ENCODE measurements around the gene NRP2. TPM values are rescaled to one million over a fixed set of nuclear protein-coding genes. Genes with fewer than 3 reads are reported as not detected.

NRP2 gene
- total and polyA plus RNA-seq, 4 donors: 3.8 to 17.7 (median 12.2) TPM

DNA sequence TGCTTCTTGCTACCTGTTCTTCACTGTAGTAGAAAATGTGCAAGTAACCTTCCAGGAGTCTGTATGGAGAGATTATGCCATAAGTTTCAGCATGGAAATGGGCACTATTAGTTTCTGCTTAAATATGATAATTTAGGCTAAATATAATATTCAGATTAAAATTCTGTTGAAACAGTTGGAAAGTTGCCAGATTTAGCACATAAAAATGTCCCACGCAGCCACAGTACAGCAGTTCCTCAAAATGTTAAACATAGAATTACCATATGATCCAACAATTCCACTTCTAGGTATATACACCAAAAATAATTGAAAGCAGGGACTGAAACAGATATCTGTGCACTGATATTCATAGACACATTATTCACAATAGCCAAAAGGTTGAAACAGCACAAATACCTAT lies 121.2 kb downstream of the NRP2 start:
- no peak overlapping the region for H3K27ac ChIP-seq (ENCODE audit: low read depth in 1 of 2, low read length in 2 of 2)
- no peaks in the 10 kb centered on the region for H3K9me3 ChIP-seq (ENCODE audit: control insufficient read depth in 4 of 4, low read length in 3 of 4)
- H3K27me3 ChIP-seq (ENCODE audit: control insufficient read depth in 4 of 4, insufficient read depth in 4 of 4, low read length in 3 of 4): no peaks in the 10 kb centered on the region
- no peak overlapping the region for H3K4me3 ChIP-seq (ENCODE audit: low read depth in 1 of 3, low read length in 3 of 3)
- WGBS: 85% methylated on average over 1 of the region's 1 CpG
- no peaks in the 10 kb centered on the region for H3K36me3 ChIP-seq (ENCODE audit: control insufficient read depth in 4 of 4, insufficient read depth in 3 of 4, low read depth in 1 of 4, low read length in 3 of 4)
- H3K9ac ChIP-seq (ENCODE audit: low read depth in 1 of 2, low read length in 2 of 2): no peak overlapping the region
- no peak for DNase-seq (ENCODE audit: low spot score)
- peaks cover 0 to 15% (median 2%) of the 10 kb centered on the region in 4 donors for H3K4me1 ChIP-seq (ENCODE audit: control insufficient read depth in 4 of 4, insufficient read depth in 4 of 4, low read length in 3 of 4)
- TF ChIP-seq RAD21 (IDR thresholded peaks at IDR 0.05): no peak
- TF ChIP-seq, protein P1, sequence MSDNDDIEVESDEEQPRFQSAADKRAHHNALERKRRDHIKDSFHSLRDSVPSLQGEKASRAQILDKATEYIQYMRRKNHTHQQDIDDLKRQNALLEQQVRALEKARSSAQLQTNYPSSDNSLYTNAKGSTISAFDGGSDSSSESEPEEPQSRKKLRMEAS (IDR thresholded peaks at IDR 0.05): no peak

DNA sequence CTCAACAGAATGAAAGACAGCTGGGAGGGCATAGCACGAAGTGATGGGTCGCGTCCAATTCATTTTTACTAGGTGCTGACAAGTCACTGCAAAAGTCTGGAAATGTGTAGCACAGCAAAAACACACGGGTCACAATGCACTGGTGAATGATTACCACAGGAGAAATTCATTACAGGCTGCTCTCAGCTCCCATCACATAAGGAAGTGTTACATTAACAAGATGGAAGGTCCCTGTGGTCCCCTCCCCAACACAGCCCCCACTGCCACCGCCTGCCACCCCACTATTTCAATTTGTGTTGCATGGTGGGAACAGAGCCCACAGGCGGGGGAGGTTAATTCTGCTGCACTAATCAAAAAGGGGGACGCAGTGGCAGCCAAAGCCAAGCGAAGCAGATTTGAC lies 122.8 kb downstream of the NRP2 start:
- peaks cover 0 to 15% (median 2%) of the 10 kb centered on the region in 4 donors for H3K4me1 ChIP-seq (ENCODE audit: control insufficient read depth in 4 of 4, insufficient read depth in 4 of 4, low read length in 3 of 4)
- no peaks in the 10 kb centered on the region for H3K36me3 ChIP-seq (ENCODE audit: control insufficient read depth in 4 of 4, insufficient read depth in 3 of 4, low read depth in 1 of 4, low read length in 3 of 4)
- no peak overlapping the region for H3K9ac ChIP-seq (ENCODE audit: low read depth in 1 of 2, low read length in 2 of 2)
- no peaks in the 10 kb centered on the region for H3K27me3 ChIP-seq (ENCODE audit: control insufficient read depth in 4 of 4, insufficient read depth in 4 of 4, low read length in 3 of 4)
- 95% methylated on average over 8 of the region's 8 CpGs for WGBS
- no peak for DNase-seq (ENCODE audit: low spot score)
- H3K4me3 ChIP-seq (ENCODE audit: low read depth in 1 of 3, low read length in 3 of 3): no peak overlapping the region
- H3K27ac ChIP-seq (ENCODE audit: low read depth in 1 of 2, low read length in 2 of 2): no peak overlapping the region
- TF ChIP-seq RAD21 (IDR thresholded peaks at IDR 0.05): no peak
- no peak for TF ChIP-seq SP1 (IDR thresholded peaks at IDR 0.05)
- TF ChIP-seq, protein P2, sequence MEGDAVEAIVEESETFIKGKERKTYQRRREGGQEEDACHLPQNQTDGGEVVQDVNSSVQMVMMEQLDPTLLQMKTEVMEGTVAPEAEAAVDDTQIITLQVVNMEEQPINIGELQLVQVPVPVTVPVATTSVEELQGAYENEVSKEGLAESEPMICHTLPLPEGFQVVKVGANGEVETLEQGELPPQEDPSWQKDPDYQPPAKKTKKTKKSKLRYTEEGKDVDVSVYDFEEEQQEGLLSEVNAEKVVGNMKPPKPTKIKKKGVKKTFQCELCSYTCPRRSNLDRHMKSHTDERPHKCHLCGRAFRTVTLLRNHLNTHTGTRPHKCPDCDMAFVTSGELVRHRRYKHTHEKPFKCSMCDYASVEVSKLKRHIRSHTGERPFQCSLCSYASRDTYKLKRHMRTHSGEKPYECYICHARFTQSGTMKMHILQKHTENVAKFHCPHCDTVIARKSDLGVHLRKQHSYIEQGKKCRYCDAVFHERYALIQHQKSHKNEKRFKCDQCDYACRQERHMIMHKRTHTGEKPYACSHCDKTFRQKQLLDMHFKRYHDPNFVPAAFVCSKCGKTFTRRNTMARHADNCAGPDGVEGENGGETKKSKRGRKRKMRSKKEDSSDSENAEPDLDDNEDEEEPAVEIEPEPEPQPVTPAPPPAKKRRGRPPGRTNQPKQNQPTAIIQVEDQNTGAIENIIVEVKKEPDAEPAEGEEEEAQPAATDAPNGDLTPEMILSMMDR (IDR thresholded peaks at IDR 0.05; ENCODE audit: low read depth, low read length, missing input control): no peak
- TF ChIP-seq EGR1 (IDR thresholded peaks at IDR 0.05; ENCODE audit: low read depth in 2 of 2): no peak
- TF ChIP-seq, protein P3, sequence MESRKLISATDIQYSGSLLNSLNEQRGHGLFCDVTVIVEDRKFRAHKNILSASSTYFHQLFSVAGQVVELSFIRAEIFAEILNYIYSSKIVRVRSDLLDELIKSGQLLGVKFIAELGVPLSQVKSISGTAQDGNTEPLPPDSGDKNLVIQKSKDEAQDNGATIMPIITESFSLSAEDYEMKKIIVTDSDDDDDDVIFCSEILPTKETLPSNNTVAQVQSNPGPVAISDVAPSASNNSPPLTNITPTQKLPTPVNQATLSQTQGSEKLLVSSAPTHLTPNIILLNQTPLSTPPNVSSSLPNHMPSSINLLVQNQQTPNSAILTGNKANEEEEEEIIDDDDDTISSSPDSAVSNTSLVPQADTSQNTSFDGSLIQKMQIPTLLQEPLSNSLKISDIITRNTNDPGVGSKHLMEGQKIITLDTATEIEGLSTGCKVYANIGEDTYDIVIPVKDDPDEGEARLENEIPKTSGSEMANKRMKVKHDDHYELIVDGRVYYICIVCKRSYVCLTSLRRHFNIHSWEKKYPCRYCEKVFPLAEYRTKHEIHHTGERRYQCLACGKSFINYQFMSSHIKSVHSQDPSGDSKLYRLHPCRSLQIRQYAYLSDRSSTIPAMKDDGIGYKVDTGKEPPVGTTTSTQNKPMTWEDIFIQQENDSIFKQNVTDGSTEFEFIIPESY (IDR thresholded peaks at IDR 0.05): no peak
- TF ChIP-seq, protein P1 (IDR thresholded peaks at IDR 0.05): no peak
- no peak for TF ChIP-seq HNF4A (conservative IDR thresholded peaks at IDR 0.05)
- no peak for TF ChIP-seq YY1 (IDR thresholded peaks at IDR 0.05)
- TF ChIP-seq GABPA (IDR thresholded peaks at IDR 0.05 in 1 of 2, conservative IDR thresholded peaks at IDR 0.05 in 1 of 2): no peak
- no peak for TF ChIP-seq TAF1 (conservative IDR thresholded peaks at IDR 0.05)
- TF ChIP-seq, protein P4, sequence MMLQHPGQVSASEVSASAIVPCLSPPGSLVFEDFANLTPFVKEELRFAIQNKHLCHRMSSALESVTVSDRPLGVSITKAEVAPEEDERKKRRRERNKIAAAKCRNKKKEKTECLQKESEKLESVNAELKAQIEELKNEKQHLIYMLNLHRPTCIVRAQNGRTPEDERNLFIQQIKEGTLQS (IDR thresholded peaks at IDR 0.05): no peak
- TF ChIP-seq RXRA (IDR thresholded peaks at IDR 0.05): no peak
- TF ChIP-seq NR2F2 (IDR thresholded peaks at IDR 0.05): no peak
- no peak for TF ChIP-seq FOXA2 (IDR thresholded peaks at IDR 0.05)
- no peak for TF ChIP-seq JUND (IDR thresholded peaks at IDR 0.05)
- TF ChIP-seq, protein P5, sequence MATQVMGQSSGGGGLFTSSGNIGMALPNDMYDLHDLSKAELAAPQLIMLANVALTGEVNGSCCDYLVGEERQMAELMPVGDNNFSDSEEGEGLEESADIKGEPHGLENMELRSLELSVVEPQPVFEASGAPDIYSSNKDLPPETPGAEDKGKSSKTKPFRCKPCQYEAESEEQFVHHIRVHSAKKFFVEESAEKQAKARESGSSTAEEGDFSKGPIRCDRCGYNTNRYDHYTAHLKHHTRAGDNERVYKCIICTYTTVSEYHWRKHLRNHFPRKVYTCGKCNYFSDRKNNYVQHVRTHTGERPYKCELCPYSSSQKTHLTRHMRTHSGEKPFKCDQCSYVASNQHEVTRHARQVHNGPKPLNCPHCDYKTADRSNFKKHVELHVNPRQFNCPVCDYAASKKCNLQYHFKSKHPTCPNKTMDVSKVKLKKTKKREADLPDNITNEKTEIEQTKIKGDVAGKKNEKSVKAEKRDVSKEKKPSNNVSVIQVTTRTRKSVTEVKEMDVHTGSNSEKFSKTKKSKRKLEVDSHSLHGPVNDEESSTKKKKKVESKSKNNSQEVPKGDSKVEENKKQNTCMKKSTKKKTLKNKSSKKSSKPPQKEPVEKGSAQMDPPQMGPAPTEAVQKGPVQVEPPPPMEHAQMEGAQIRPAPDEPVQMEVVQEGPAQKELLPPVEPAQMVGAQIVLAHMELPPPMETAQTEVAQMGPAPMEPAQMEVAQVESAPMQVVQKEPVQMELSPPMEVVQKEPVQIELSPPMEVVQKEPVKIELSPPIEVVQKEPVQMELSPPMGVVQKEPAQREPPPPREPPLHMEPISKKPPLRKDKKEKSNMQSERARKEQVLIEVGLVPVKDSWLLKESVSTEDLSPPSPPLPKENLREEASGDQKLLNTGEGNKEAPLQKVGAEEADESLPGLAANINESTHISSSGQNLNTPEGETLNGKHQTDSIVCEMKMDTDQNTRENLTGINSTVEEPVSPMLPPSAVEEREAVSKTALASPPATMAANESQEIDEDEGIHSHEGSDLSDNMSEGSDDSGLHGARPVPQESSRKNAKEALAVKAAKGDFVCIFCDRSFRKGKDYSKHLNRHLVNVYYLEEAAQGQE (IDR thresholded peaks at IDR 0.05): no peak
- TF ChIP-seq FOXA1 (IDR thresholded peaks at IDR 0.05): no peak
- no peaks in the 10 kb centered on the region for H3K9me3 ChIP-seq (ENCODE audit: control insufficient read depth in 4 of 4, low read length in 3 of 4)
